HFFc6 (cell line): ENCODE measurements around the gene BRSK1. TPM values are rescaled to one million over a fixed set of nuclear protein-coding genes. Genes with fewer than 3 reads are reported as not detected.

Experiments
- DNase-seq: peaks from one replicate; pipeline ENCODE4 v3.0.0-alpha.2; 2018
- H3K27ac Mint-ChIP-seq: 2 replicates; pipeline ENCODE4 v1.8.0; 2020; ENCODE audit warnings: mild to moderate bottlenecking, mixed read lengths
- H3K27me3 Mint-ChIP-seq: 2 replicates; pipeline ENCODE4 v1.8.0; 2021; ENCODE audit warnings: mild to moderate bottlenecking, moderate library complexity, mixed read lengths; ENCODE audit not compliant: insufficient read depth
- H3K36me3 Mint-ChIP-seq: 2 replicates; pipeline ENCODE4 v1.8.0; 2021; ENCODE audit warnings: low read depth, mixed read lengths
- H3K4me1 Mint-ChIP-seq: 2 replicates; pipeline ENCODE4 v1.8.0; 2020; ENCODE audit warnings: low read depth, mixed read lengths
- H3K4me3 Mint-ChIP-seq: 2 replicates; pipeline ENCODE4 v1.8.0; 2020; ENCODE audit warnings: mild to moderate bottlenecking, moderate library complexity, mixed read lengths
- H3K9me3 Mint-ChIP-seq: 2 replicates; pipeline ENCODE4 v1.8.0; 2020; ENCODE audit warnings: mild to moderate bottlenecking, mixed read lengths
- CTCF ChIP-seq: fragments of 200-600 bp; sonication (generic); IDR thresholded peaks from 2 replicates; pipeline ENCODE4 v1.5.0; 2021; ENCODE audit warnings: antibody characterized with exemption, mild to moderate bottlenecking
- total RNA-seq, 6 experiments: library from RNA; stranded (reverse); fragmentation: NEBNext Ultra II Directional; extraction: Animal tissue kit (Norgen Biotek cat#: 25700); gene quantifications; 2 replicates in 1 of 6; 3 replicates in 5 of 6; pipeline ENCODE4 v1.2.3, GENCODE V29; 2021

BRSK1 gene
- total RNA-seq, 6 experiments from 2014 or later, result 10.9 to 12.0 (median 11.3) TPM

GRCh38 chr19:55285229-55285890, 1.6 kb downstream of the BRSK1 start:
- H3K36me3 Mint-ChIP-seq, result no peaks in the 10 kb centered on the region
- peak overlapping the region; percentile 82 for H3K4me3 Mint-ChIP-seq
- no peak for TF ChIP-seq CTCF
- no peak for DNase-seq
- H3K27me3 Mint-ChIP-seq, result peaks cover 4% of the 10 kb centered on the region; the same call in 1 of the 2 replicates
- peaks cover 24% of the 10 kb centered on the region for H3K4me1 Mint-ChIP-seq
- H3K27ac Mint-ChIP-seq, result peak overlapping the region; percentile 69
- no peaks in the 10 kb centered on the region for H3K9me3 Mint-ChIP-seq

GRCh38 chr19:55287361-55288079, 3.7 kb downstream of the BRSK1 start:
- DNase-seq, result no peak
- Mint-ChIP-seq H3K27ac (no peak overlapping the region), H3K27me3 (peaks cover 4% of the 10 kb centered on the region; the same call in 1 of the 2 replicates), H3K4me1 (peaks cover 13% of the 10 kb centered on the region), H3K4me3 (no peak overlapping the region), H3K36me3 (no peaks in the 10 kb centered on the region), H3K9me3 (no peaks in the 10 kb centered on the region)
- TF ChIP-seq CTCF, result no peak

- Mint-ChIP-seq H3K27ac (no peak overlapping the region), H3K4me3 (no peak overlapping the region), H3K36me3 (no peaks in the 10 kb centered on the region), H3K27me3 (0 out of 2 replicates have a peak, but pooled peaks cover 1% of the 10 kb centered on the region), H3K4me1 (0 out of 2 replicates have a peak, but pooled peaks cover 7% of the 10 kb centered on the region), H3K9me3 (no peaks in the 10 kb centered on the region)
- TF ChIP-seq CTCF, result no peak
- DNase-seq, result no peak
Observed at GRCh38 chr19:55289117-55289796, 5.5 kb downstream of the BRSK1 start.

- TF ChIP-seq CTCF, result no peak
- Mint-ChIP-seq H3K36me3 (peaks cover 8% of the 10 kb centered on the region; the same call in 1 of the 2 replicates), H3K4me1 (0 out of 2 replicates have a peak, but pooled peaks cover 7% of the 10 kb centered on the region), H3K27ac (no peak overlapping the region), H3K27me3 (peaks cover 2% of the 10 kb centered on the region), H3K9me3 (no peaks in the 10 kb centered on the region), H3K4me3 (no peak overlapping the region)
- DNase-seq, result no peak
Observed at GRCh38 chr19:55297267-55297666, 13.5 kb downstream of the BRSK1 start.

- no peak for DNase-seq
- H3K4me3 Mint-ChIP-seq, result no peak overlapping the region
- H3K4me1 Mint-ChIP-seq, result 0 out of 2 replicates have a peak, but pooled peaks cover 7% of the 10 kb centered on the region
- TF ChIP-seq CTCF, result no peak
- no peak overlapping the region for H3K27ac Mint-ChIP-seq
- H3K9me3 Mint-ChIP-seq, result no peaks in the 10 kb centered on the region
- H3K36me3 Mint-ChIP-seq, result peaks cover 8% of the 10 kb centered on the region; the same call in 1 of the 2 replicates
- H3K27me3 Mint-ChIP-seq, result peaks cover 2% of the 10 kb centered on the region
Observed at GRCh38 chr19:55299991-55300390, 16.2 kb downstream of the BRSK1 start.
